Tibial nerve (tissue), 4 donors: ENCODE results near the gene YIF1B.

Source experiments
- EP300 ChIP-seq, 2 donors: sonication (generic); formaldehyde crosslinking; IDR thresholded peaks; one replicate each; pipeline ENCODE4 v1.6.1; 2017; ENCODE audit warnings: antibody characterized with exemption in 2 of 2, mild to moderate bottlenecking in 1 of 2
- POLR2A ChIP-seq, 2 donors: fragments of 450-650 bp; IDR thresholded peaks; one replicate each; pipeline ENCODE4 v1.6.1; 2017; ENCODE audit warnings: antibody characterized with exemption in 2 of 2, mild to moderate bottlenecking in 2 of 2, moderate library complexity in 2 of 2
- TF ChIP-seq, protein P1 (sequence below), 5 experiments: fragments of 200-600 bp in 3 of 5; fragments of 450-650 bp in 2 of 5; sonication (generic) in 3 of 5; IDR thresholded peaks; one replicate each; pipeline ENCODE4 v1.5.1; 2016 to 2019; ENCODE audit warnings: antibody characterized with exemption in 5 of 5, mild to moderate bottlenecking in 3 of 5, moderate library complexity in 2 of 5

DNA sequence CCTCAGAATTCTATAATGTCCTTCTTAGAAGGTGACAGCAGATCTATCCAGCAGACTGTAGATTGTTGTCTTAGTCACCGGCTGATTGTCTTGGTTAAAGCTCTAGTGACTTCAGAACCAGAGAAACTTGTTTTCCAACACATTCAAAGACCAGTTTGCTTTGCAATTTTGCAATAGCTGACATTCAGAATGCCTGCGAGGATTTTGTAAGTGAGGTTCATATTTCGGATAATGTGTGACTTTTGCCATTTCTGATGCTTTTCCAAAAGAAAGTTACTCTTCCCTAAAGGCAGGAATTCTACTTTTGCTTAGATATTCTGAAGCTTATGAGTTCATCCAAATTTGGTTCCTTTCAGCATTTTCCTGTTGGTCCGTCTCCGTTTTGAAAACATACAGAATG lies 38.2 kb downstream of the YIF1B start:
- TF ChIP-seq, protein P1, sequence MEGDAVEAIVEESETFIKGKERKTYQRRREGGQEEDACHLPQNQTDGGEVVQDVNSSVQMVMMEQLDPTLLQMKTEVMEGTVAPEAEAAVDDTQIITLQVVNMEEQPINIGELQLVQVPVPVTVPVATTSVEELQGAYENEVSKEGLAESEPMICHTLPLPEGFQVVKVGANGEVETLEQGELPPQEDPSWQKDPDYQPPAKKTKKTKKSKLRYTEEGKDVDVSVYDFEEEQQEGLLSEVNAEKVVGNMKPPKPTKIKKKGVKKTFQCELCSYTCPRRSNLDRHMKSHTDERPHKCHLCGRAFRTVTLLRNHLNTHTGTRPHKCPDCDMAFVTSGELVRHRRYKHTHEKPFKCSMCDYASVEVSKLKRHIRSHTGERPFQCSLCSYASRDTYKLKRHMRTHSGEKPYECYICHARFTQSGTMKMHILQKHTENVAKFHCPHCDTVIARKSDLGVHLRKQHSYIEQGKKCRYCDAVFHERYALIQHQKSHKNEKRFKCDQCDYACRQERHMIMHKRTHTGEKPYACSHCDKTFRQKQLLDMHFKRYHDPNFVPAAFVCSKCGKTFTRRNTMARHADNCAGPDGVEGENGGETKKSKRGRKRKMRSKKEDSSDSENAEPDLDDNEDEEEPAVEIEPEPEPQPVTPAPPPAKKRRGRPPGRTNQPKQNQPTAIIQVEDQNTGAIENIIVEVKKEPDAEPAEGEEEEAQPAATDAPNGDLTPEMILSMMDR (IDR thresholded peaks at IDR 0.05): no peak
- TF ChIP-seq POLR2A (IDR thresholded peaks at IDR 0.05) (no peak), EP300 (IDR thresholded peaks at IDR 0.05) (no peak)
